MG63 (cell line): ENCODE data around the gene PRKD3. TPM values are rescaled to one million over a fixed set of nuclear protein-coding genes. Genes with fewer than 3 reads are reported as not detected.
A peak's percentile ranks its signal among the peaks of the same experiment; 100 is the strongest.

Source experiments
- DNase-seq: peaks from one replicate; pipeline ENCODE4 v3.0.0-alpha.2; 2020
- H3K27me3 ChIP-seq: fragments of 250-450 bp; sonication (Bioruptor Pico); 2 replicates; pipeline ENCODE4 v1.5.1; 2020; ENCODE audit warnings: mild to moderate bottlenecking, moderate library complexity
- H3K36me3 ChIP-seq: fragments of 250-450 bp; sonication (Bioruptor Pico); 2 replicates; pipeline ENCODE4 v1.5.1; 2020; ENCODE audit warnings: mild to moderate bottlenecking, moderate library complexity
- H3K4me3 ChIP-seq: fragments of 250-450 bp; sonication (Bioruptor Pico); 2 replicates; pipeline ENCODE4 v1.5.1; 2020; ENCODE audit warnings: mild to moderate bottlenecking, moderate library complexity
- H3K9me3 ChIP-seq: fragments of 250-450 bp; sonication (Bioruptor Pico); 2 replicates; pipeline ENCODE4 v1.5.1; 2020; ENCODE audit warnings: mild to moderate bottlenecking, moderate library complexity
- total RNA-seq: library from RNA; depleted of rRNA; stranded (reverse); fragments of >200 nt; shearing (Covaris generic); gene quantifications from 2 replicates; pipeline ENCODE4 v1.2.3, GENCODE V29; 2014; ENCODE audit warnings: low replicate concordance; rRNA removed

The PRKD3 gene
- 27.8 and 52.4 TPM in 2 replicates for total RNA-seq

GRCh38 chr2:37324786-37325624 lies at the start of gene PRKD3:
Gene PRKD3, minus strand, starts transcription at chr2:37324833. Its CDS starts 8,309 bp downstream, at chr2:37316524.
- peak; percentile 82 for DNase-seq
- Histone ChIP-seq H3K4me3 (peak within 1 kb of the TSS; percentile 73), H3K27me3 (no peaks in the 10 kb centered on the region), H3K36me3 (peaks cover 7% of the 10 kb centered on the region), H3K9me3 (no peaks in the 10 kb centered on the region)

- DNase-seq = no peak
- no peak overlapping the region for H3K4me3 ChIP-seq
- H3K27me3 ChIP-seq = no peaks in the 10 kb centered on the region
- no peaks in the 10 kb centered on the region for H3K36me3 ChIP-seq
- no peaks in the 10 kb centered on the region for H3K9me3 ChIP-seq
Measured at GRCh38 chr2:37372000-37372399, 47.4 kb upstream of the PRKD3 start.

GRCh38 chr2:37370666-37371065 lies 46.0 kb upstream of the PRKD3 start:
- Histone ChIP-seq H3K4me3 (no peak overlapping the region), H3K27me3 (no peaks in the 10 kb centered on the region), H3K36me3 (no peaks in the 10 kb centered on the region), H3K9me3 (no peaks in the 10 kb centered on the region)
- DNase-seq = no peak

- Histone ChIP-seq H3K36me3 (no peaks in the 10 kb centered on the region), H3K27me3 (no peaks in the 10 kb centered on the region), H3K4me3 (no peak overlapping the region), H3K9me3 (no peaks in the 10 kb centered on the region)
- no peak for DNase-seq
Measured at GRCh38 chr2:37367984-37368383, 43.4 kb upstream of the PRKD3 start.

GRCh38 chr2:37367310-37367709 lies 42.7 kb upstream of the PRKD3 start:
- Histone ChIP-seq H3K4me3 (no peak overlapping the region), H3K9me3 (no peaks in the 10 kb centered on the region), H3K27me3 (no peaks in the 10 kb centered on the region), H3K36me3 (no peaks in the 10 kb centered on the region)
- DNase-seq = no peak

- DNase-seq = no peak
- H3K9me3 ChIP-seq = no peaks in the 10 kb centered on the region
- no peaks in the 10 kb centered on the region for H3K36me3 ChIP-seq
- H3K27me3 ChIP-seq = no peaks in the 10 kb centered on the region
- no peak overlapping the region for H3K4me3 ChIP-seq
Measured at GRCh38 chr2:37366773-37367172, 42.1 kb upstream of the PRKD3 start.

- Histone ChIP-seq H3K4me3 (no peak overlapping the region), H3K27me3 (no peaks in the 10 kb centered on the region), H3K36me3 (no peaks in the 10 kb centered on the region), H3K9me3 (no peaks in the 10 kb centered on the region)
- peak; percentile 43 for DNase-seq
Measured at GRCh38 chr2:37365669-37366068, 41.0 kb upstream of the PRKD3 start.

GRCh38 chr2:37364351-37364750 lies 39.7 kb upstream of the PRKD3 start:
- Histone ChIP-seq H3K36me3 (no peaks in the 10 kb centered on the region), H3K4me3 (no peak overlapping the region), H3K9me3 (no peaks in the 10 kb centered on the region), H3K27me3 (no peaks in the 10 kb centered on the region)
- no peak for DNase-seq

- H3K4me3 ChIP-seq = no peak overlapping the region
- no peaks in the 10 kb centered on the region for H3K27me3 ChIP-seq
- DNase-seq = no peak
- H3K36me3 ChIP-seq = no peaks in the 10 kb centered on the region
- H3K9me3 ChIP-seq = no peaks in the 10 kb centered on the region
Measured at GRCh38 chr2:37361994-37362698, 37.5 kb upstream of the PRKD3 start.

GRCh38 chr2:37361216-37361815 lies 36.7 kb upstream of the PRKD3 start:
- peak; percentile 68 for DNase-seq
- no peak overlapping the region for H3K4me3 ChIP-seq
- no peaks in the 10 kb centered on the region for H3K36me3 ChIP-seq
- no peaks in the 10 kb centered on the region for H3K27me3 ChIP-seq
- H3K9me3 ChIP-seq = no peaks in the 10 kb centered on the region

GRCh38 chr2:37358466-37358865 lies 33.8 kb upstream of the PRKD3 start:
- no peak for DNase-seq
- Histone ChIP-seq H3K9me3 (no peaks in the 10 kb centered on the region), H3K36me3 (no peaks in the 10 kb centered on the region), H3K27me3 (no peaks in the 10 kb centered on the region), H3K4me3 (no peak overlapping the region)

- Histone ChIP-seq H3K36me3 (no peaks in the 10 kb centered on the region), H3K9me3 (no peaks in the 10 kb centered on the region), H3K4me3 (no peak overlapping the region), H3K27me3 (no peaks in the 10 kb centered on the region)
- DNase-seq = no peak
Measured at GRCh38 chr2:37357530-37357929, 32.9 kb upstream of the PRKD3 start.

GRCh38 chr2:37357069-37357468 lies 32.4 kb upstream of the PRKD3 start:
- H3K4me3 ChIP-seq = no peak overlapping the region
- H3K36me3 ChIP-seq = no peaks in the 10 kb centered on the region
- H3K27me3 ChIP-seq = no peaks in the 10 kb centered on the region
- no peaks in the 10 kb centered on the region for H3K9me3 ChIP-seq
- DNase-seq = no peak

GRCh38 chr2:37356299-37356698 lies 31.7 kb upstream of the PRKD3 start:
- DNase-seq = no peak
- H3K27me3 ChIP-seq = no peaks in the 10 kb centered on the region
- no peak overlapping the region for H3K4me3 ChIP-seq
- no peaks in the 10 kb centered on the region for H3K36me3 ChIP-seq
- H3K9me3 ChIP-seq = no peaks in the 10 kb centered on the region

- H3K27me3 ChIP-seq = no peaks in the 10 kb centered on the region
- no peaks in the 10 kb centered on the region for H3K9me3 ChIP-seq
- H3K4me3 ChIP-seq = no peak overlapping the region
- H3K36me3 ChIP-seq = no peaks in the 10 kb centered on the region
- no peak for DNase-seq
Measured at GRCh38 chr2:37355735-37356134, 31.1 kb upstream of the PRKD3 start.

- H3K27me3 ChIP-seq = no peaks in the 10 kb centered on the region
Measured at GRCh38 chr2:37354531-37354930, 29.9 kb upstream of the PRKD3 start.

GRCh38 chr2:37350034-37350433 lies 25.4 kb upstream of the PRKD3 start:
- Histone ChIP-seq H3K4me3 (no peak overlapping the region), H3K27me3 (no peaks in the 10 kb centered on the region)
- DNase-seq = peak; percentile 36

More at GRCh38 chr2:37354531-37354930, 29.9 kb upstream of the PRKD3 start:
- no peak for DNase-seq
- H3K36me3 ChIP-seq = no peaks in the 10 kb centered on the region
- H3K4me3 ChIP-seq = no peak overlapping the region
- no peaks in the 10 kb centered on the region for H3K9me3 ChIP-seq

More at GRCh38 chr2:37350034-37350433, 25.4 kb upstream of the PRKD3 start:
- no peaks in the 10 kb centered on the region for H3K36me3 ChIP-seq
- no peaks in the 10 kb centered on the region for H3K9me3 ChIP-seq
